ENCODE measurements around the gene SPO11. TPM values are rescaled to one million over a fixed set of nuclear protein-coding genes. Genes with fewer than 3 reads are reported as not detected.
A peak's percentile ranks its signal among the peaks of the same experiment; 100 is the strongest.
"Not testable (repeated sequence)": the region's sequence is repeated elsewhere in the genome, so short reads cannot be mapped to it uniquely, and the experiment has no call there.

The SPO11 gene
- polyA plus RNA-seq, 4 donors = not detected

- H3K36me3 ChIP-seq (ENCODE audit: control insufficient read depth in 3 of 3, insufficient read depth in 2 of 3, low read depth in 1 of 3, low read length in 3 of 3) = no peaks in the 10 kb centered on the region
- H3K4me1 ChIP-seq (ENCODE audit: control insufficient read depth in 3 of 3, insufficient read depth in 2 of 3, low read depth in 1 of 3, low read length in 2 of 3) = no peaks in the 10 kb centered on the region
- H3K4me3 ChIP-seq (ENCODE audit: low read depth in 1 of 3, low read length in 3 of 3) = no peak overlapping the region
- DNase-seq (peak; percentile 62 to 75), FAIRE-seq (no peak)
- H3K27ac ChIP-seq (ENCODE audit: low read depth in 1 of 3, low read length in 2 of 3) = no peak overlapping the region
- H3K27me3 ChIP-seq (ENCODE audit: control insufficient read depth in 3 of 3, insufficient read depth in 3 of 3, low read length in 3 of 3) = peaks cover 0 to 2% (median 2%) of the 10 kb centered on the region in 3 donors
- WGBS, 3 donors = 0 to 2% (median 0%) methylated on average over 4 of the region's 4 CpGs
- no peaks in the 10 kb centered on the region for H3K9me3 ChIP-seq (ENCODE audit: control insufficient read depth in 2 of 2, insufficient read depth in 1 of 2, low read depth in 1 of 2, low read length in 1 of 2)
Observed at GRCh38 chr20:57346477-57346876, 16.9 kb downstream of the SPO11 start.

- peaks cover 4 to 6% (median 6%) of the 10 kb centered on the region in 3 donors for H3K4me1 ChIP-seq (ENCODE audit: control insufficient read depth in 3 of 3, insufficient read depth in 2 of 3, low read depth in 1 of 3, low read length in 2 of 3)
Observed at GRCh38 chr20:57347393-57347792, 17.8 kb downstream of the SPO11 start.

GRCh38 chr20:57348200-57348921 lies 18.8 kb downstream of the SPO11 start:
- H3K36me3 ChIP-seq (ENCODE audit: control insufficient read depth in 3 of 3, insufficient read depth in 2 of 3, low read depth in 1 of 3, low read length in 3 of 3); FAIRE-seq; H3K9me3 ChIP-seq (ENCODE audit: control insufficient read depth in 2 of 2, insufficient read depth in 1 of 2, low read depth in 1 of 2, low read length in 1 of 2); DNase-seq; H3K27ac ChIP-seq (ENCODE audit: low read depth in 1 of 3, low read length in 2 of 3); H3K4me3 ChIP-seq (ENCODE audit: low read depth in 1 of 3, low read length in 3 of 3); H3K4me1 ChIP-seq (ENCODE audit: control insufficient read depth in 3 of 3, insufficient read depth in 2 of 3, low read depth in 1 of 3, low read length in 2 of 3); H3K27me3 ChIP-seq (ENCODE audit: control insufficient read depth in 3 of 3, insufficient read depth in 3 of 3, low read length in 3 of 3): not testable (repeated sequence)
- WGBS, 3 donors = 77 to 81% (median 78%) methylated on average over 28 to 47 of the region's 47 CpGs

More at GRCh38 chr20:57347393-57347792, 17.8 kb downstream of the SPO11 start:
- Histone ChIP-seq H3K36me3 (ENCODE audit: control insufficient read depth in 3 of 3, insufficient read depth in 2 of 3, low read depth in 1 of 3, low read length in 3 of 3) (no peaks in the 10 kb centered on the region), H3K27ac (ENCODE audit: low read depth in 1 of 3, low read length in 2 of 3) (no peak overlapping the region), H3K27me3 (ENCODE audit: control insufficient read depth in 3 of 3, insufficient read depth in 3 of 3, low read length in 3 of 3) (peaks cover 0 to 2% (median 2%) of the 10 kb centered on the region in 3 donors), H3K4me3 (ENCODE audit: low read depth in 1 of 3, low read length in 3 of 3) (no peak overlapping the region), H3K9me3 (ENCODE audit: control insufficient read depth in 2 of 2, insufficient read depth in 1 of 2, low read depth in 1 of 2, low read length in 1 of 2) (no peaks in the 10 kb centered on the region)
- no peak for FAIRE-seq
- WGBS, 3 donors = 66 to 77% (median 67%) methylated on average over 4 of the region's 4 CpGs
- DNase-seq = no peak

- not testable (repeated sequence) for H3K4me3 ChIP-seq (ENCODE audit: low read depth in 1 of 3, low read length in 3 of 3); H3K9me3 ChIP-seq (ENCODE audit: control insufficient read depth in 2 of 2, insufficient read depth in 1 of 2, low read depth in 1 of 2, low read length in 1 of 2); H3K36me3 ChIP-seq (ENCODE audit: control insufficient read depth in 3 of 3, insufficient read depth in 2 of 3, low read depth in 1 of 3, low read length in 3 of 3); FAIRE-seq; H3K27ac ChIP-seq (ENCODE audit: low read depth in 1 of 3, low read length in 2 of 3); H3K4me1 ChIP-seq (ENCODE audit: control insufficient read depth in 3 of 3, insufficient read depth in 2 of 3, low read depth in 1 of 3, low read length in 2 of 3); H3K27me3 ChIP-seq (ENCODE audit: control insufficient read depth in 3 of 3, insufficient read depth in 3 of 3, low read length in 3 of 3); DNase-seq
- WGBS, 3 donors = 83 to 89% (median 85%) methylated on average over 21 of the region's 21 CpGs
Observed at GRCh38 chr20:57348922-57349574, 19.4 kb downstream of the SPO11 start.

GRCh38 chr20:57350081-57350710 lies 20.6 kb downstream of the SPO11 start:
- Histone ChIP-seq H3K27me3 (ENCODE audit: control insufficient read depth in 3 of 3, insufficient read depth in 3 of 3, low read length in 3 of 3) (peaks cover 0 to 2% (median 2%) of the 10 kb centered on the region in 3 donors), H3K9me3 (ENCODE audit: control insufficient read depth in 2 of 2, insufficient read depth in 1 of 2, low read depth in 1 of 2, low read length in 1 of 2) (no peaks in the 10 kb centered on the region), H3K36me3 (ENCODE audit: control insufficient read depth in 3 of 3, insufficient read depth in 2 of 3, low read depth in 1 of 3, low read length in 3 of 3) (peaks cover 3 to 6% (median 6%) of the 10 kb centered on the region in 3 donors), H3K27ac (ENCODE audit: low read depth in 1 of 3, low read length in 2 of 3) (no peak overlapping the region), H3K4me1 (ENCODE audit: control insufficient read depth in 3 of 3, insufficient read depth in 2 of 3, low read depth in 1 of 3, low read length in 2 of 3) (peaks cover 4 to 6% (median 6%) of the 10 kb centered on the region in 3 donors), H3K4me3 (ENCODE audit: low read depth in 1 of 3, low read length in 3 of 3) (no peak overlapping the region)
- DNase-seq = no peak
- no peak for FAIRE-seq
- 69 to 87% (median 73%) methylated on average over 16 of the region's 16 CpGs for WGBS, 3 donors

- FAIRE-seq; H3K36me3 ChIP-seq (ENCODE audit: control insufficient read depth in 3 of 3, insufficient read depth in 2 of 3, low read depth in 1 of 3, low read length in 3 of 3); H3K9me3 ChIP-seq (ENCODE audit: control insufficient read depth in 2 of 2, insufficient read depth in 1 of 2, low read depth in 1 of 2, low read length in 1 of 2); DNase-seq; H3K27me3 ChIP-seq (ENCODE audit: control insufficient read depth in 3 of 3, insufficient read depth in 3 of 3, low read length in 3 of 3); H3K4me1 ChIP-seq (ENCODE audit: control insufficient read depth in 3 of 3, insufficient read depth in 2 of 3, low read depth in 1 of 3, low read length in 2 of 3): not testable (repeated sequence)
- Histone ChIP-seq H3K4me3 (ENCODE audit: low read depth in 1 of 3, low read length in 3 of 3) (peak overlapping the region; percentile 84 to 96 (median 88)), H3K27ac (ENCODE audit: low read depth in 1 of 3, low read length in 2 of 3) (peak overlapping the region; percentile 57 to 88 (median 82))
- 15 to 43% (median 30%) methylated on average over 4 to 11 of the region's 24 CpGs for WGBS, 3 donors
Observed at GRCh38 chr20:57350726-57351041, 21.1 kb downstream of the SPO11 start.

GRCh38 chr20:57351042-57351783 lies 21.6 kb downstream of the SPO11 start, which contains the start of gene RAE1:
TSS of gene RAE1 (plus strand) at chr20:57351255. CDS start at chr20:57354039, 2,784 bp downstream.
- peak within 1 kb of the TSS; percentile 57 to 88 (median 82) for H3K27ac ChIP-seq (ENCODE audit: low read depth in 1 of 3, low read length in 2 of 3)
- H3K9me3 ChIP-seq (ENCODE audit: control insufficient read depth in 2 of 2, insufficient read depth in 1 of 2, low read depth in 1 of 2, low read length in 1 of 2) = no peaks in the 10 kb centered on the region
- H3K36me3 ChIP-seq (ENCODE audit: control insufficient read depth in 3 of 3, insufficient read depth in 2 of 3, low read depth in 1 of 3, low read length in 3 of 3) = peaks cover 3 to 9% (median 6%) of the 10 kb centered on the region in 3 donors
- FAIRE-seq (no peak), DNase-seq (peak; percentile 92 to 96)
- H3K4me1 ChIP-seq (ENCODE audit: control insufficient read depth in 3 of 3, insufficient read depth in 2 of 3, low read depth in 1 of 3, low read length in 2 of 3) = peaks cover 4 to 6% (median 6%) of the 10 kb centered on the region in 3 donors
- H3K27me3 ChIP-seq (ENCODE audit: control insufficient read depth in 3 of 3, insufficient read depth in 3 of 3, low read length in 3 of 3) = peaks cover 0 to 2% (median 0%) of the 10 kb centered on the region in 3 donors
- peak within 1 kb of the TSS; percentile 84 to 96 (median 88) for H3K4me3 ChIP-seq (ENCODE audit: low read depth in 1 of 3, low read length in 3 of 3)
- 0% methylated on average over 63 to 64 of the region's 64 CpGs for WGBS, 3 donors

GRCh38 chr20:57352305-57352704 lies 22.7 kb downstream of the SPO11 start:
- Histone ChIP-seq H3K27ac (ENCODE audit: low read depth in 1 of 3, low read length in 2 of 3) (no peak overlapping the region), H3K4me1 (ENCODE audit: control insufficient read depth in 3 of 3, insufficient read depth in 2 of 3, low read depth in 1 of 3, low read length in 2 of 3) (peaks cover 4 to 6% (median 6%) of the 10 kb centered on the region in 3 donors), H3K27me3 (ENCODE audit: control insufficient read depth in 3 of 3, insufficient read depth in 3 of 3, low read length in 3 of 3) (peaks cover 0 to 2% (median 0%) of the 10 kb centered on the region in 3 donors), H3K4me3 (ENCODE audit: low read depth in 1 of 3, low read length in 3 of 3) (peak overlapping the region in 2 of 3 donors; percentile 88 to 96), H3K9me3 (ENCODE audit: control insufficient read depth in 2 of 2, insufficient read depth in 1 of 2, low read depth in 1 of 2, low read length in 1 of 2) (no peaks in the 10 kb centered on the region), H3K36me3 (ENCODE audit: control insufficient read depth in 3 of 3, insufficient read depth in 2 of 3, low read depth in 1 of 3, low read length in 3 of 3) (peaks cover 10 to 15% (median 14%) of the 10 kb centered on the region in 3 donors)
- FAIRE-seq (no peak), DNase-seq (peak in 1 of 2 donors; percentile 30)
- WGBS, 3 donors = 28 to 64% (median 38%) methylated on average over 6 of the region's 6 CpGs

Data from small intestine (tissue), 7 donors.